ENCODE data around the gene C12orf75. TPM values are rescaled to one million over a fixed set of nuclear protein-coding genes. Genes with fewer than 3 reads are reported as not detected.

The C12orf75 gene
- total and polyA plus RNA-seq, 2 donors (not counting 3 experiments of a cell fraction or from before 2014, with no cell fraction given): 23.6 to 60.7 TPM

DNA sequence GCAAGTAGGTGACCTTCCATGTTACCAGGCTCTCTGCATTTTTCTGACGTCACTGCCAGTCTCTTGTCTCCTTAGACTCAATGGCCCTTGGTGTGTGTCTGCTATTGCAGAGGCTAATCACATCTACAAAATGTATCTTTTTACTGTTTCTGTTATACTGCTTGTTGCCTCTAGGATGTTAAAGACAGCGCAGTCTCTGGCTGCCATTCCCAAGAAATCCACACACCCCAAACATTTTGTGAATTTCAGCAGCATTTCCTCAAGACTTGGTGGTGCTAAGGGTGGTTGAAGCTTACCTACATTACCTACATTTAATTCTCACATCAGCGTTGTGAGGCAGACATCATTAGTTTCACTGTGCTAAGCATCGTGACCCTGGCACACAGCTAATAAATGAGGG, 87.2 kb downstream of the C12orf75 start:
- Histone ChIP-seq H3K27me3 (ENCODE audit: control insufficient read depth in 2 of 2, insufficient read depth in 2 of 2, low read length in 2 of 2) (peaks cover 0 to 2% of the 10 kb centered on the region in 2 experiments), H4K20me1 (replicated peaks; ENCODE audit: control insufficient read depth, extremely low read depth, insufficient read depth, low read length) (no peaks in the 10 kb centered on the region), H3K9ac (replicated peaks; ENCODE audit: extremely low read depth, insufficient read depth, low read length) (no peak overlapping the region), H3K4me2 (ENCODE audit: insufficient read depth, low read length) (no peak overlapping the region), H3K27ac (ENCODE audit: insufficient read depth, low read depth, low read length) (no peak overlapping the region), H3K36me3 (ENCODE audit: control insufficient read depth in 2 of 2, extremely low read depth in 1 of 2, insufficient read depth in 2 of 2, low read length in 2 of 2) (no peaks in the 10 kb centered on the region), H3K4me1 (ENCODE audit: control insufficient read depth, extremely low read depth, insufficient read depth, low read length) (peaks cover 3% of the 10 kb centered on the region), H3K9me1 (replicated peaks; ENCODE audit: control insufficient read depth, extremely low read depth, insufficient read depth, low read length) (no peaks in the 10 kb centered on the region), H3K79me2 (ENCODE audit: control insufficient read depth, insufficient read depth, low read length) (no peaks in the 10 kb centered on the region), H3K9me3 (replicated peaks; ENCODE audit: control insufficient read depth, insufficient read depth, low read length) (no peaks in the 10 kb centered on the region), H2AFZ (ENCODE audit: low read depth, low read length) (no peak overlapping the region), H3K4me3 (replicated peaks in 1 of 3; ENCODE audit: insufficient read depth in 1 of 3, low read depth in 1 of 3, low read length in 3 of 3) (no peak overlapping the region)
- CTCF ChIA-PET: interaction anchor here (1.2 to 4.0 kb wide), 2 partner anchors 53 to 807 kb away, joined by 3 to 47 read pairs; no protein-coding TSS in a partner anchor
- no peak for FAIRE-seq
- DNase-seq (ENCODE audit: low read depth, low spot score): no peak
- dilution Hi-C loops (cut with MboI; ENCODE audit: extremely low pct_ligation_motif_present, low sequenced_read_pairs) (no loop called here), intact Hi-C loops (cut with micrococcal nuclease) (no loop called here)
- BruUV-seq (replicated peaks): no TSS peak
- TF ChIP-seq POLR2A (IDR thresholded peaks at IDR 0.05; ENCODE audit: low read depth, low read length): no peak
- no peak for TF ChIP-seq GATA2 (IDR thresholded peaks at IDR 0.05; ENCODE audit: insufficient read depth, insufficient read length, low read depth, low read length)
- no peak for TF ChIP-seq MAX (IDR thresholded peaks at IDR 0.05; ENCODE audit: insufficient read depth, insufficient read length)
- TF ChIP-seq EZH2 (IDR thresholded peaks at IDR 0.05; ENCODE audit: borderline replicate concordance, low read depth, low read length, severe bottlenecking): no peak
- TF ChIP-seq JUN (IDR thresholded peaks at IDR 0.05; ENCODE audit: borderline replicate concordance, insufficient read depth, insufficient read length, low read depth): no peak
- POLR2A ChIA-PET: no interaction called here

GRCh38 chr12:105418229-105418628, 87.7 kb downstream of the C12orf75 start:
- no peaks in the 10 kb centered on the region for H3K9me3 ChIP-seq (replicated peaks; ENCODE audit: control insufficient read depth, insufficient read depth, low read length)
- no peaks in the 10 kb centered on the region for H4K20me1 ChIP-seq (replicated peaks; ENCODE audit: control insufficient read depth, extremely low read depth, insufficient read depth, low read length)
- ChIA-PET POLR2A (no interaction called here), CTCF (interaction anchor here (1.1 to 4.0 kb wide), 4 partner anchors 8 to 806 kb away, joined by 3 to 47 read pairs (median 4); no protein-coding TSS in a partner anchor)
- H3K36me3 ChIP-seq (ENCODE audit: control insufficient read depth in 2 of 2, extremely low read depth in 1 of 2, insufficient read depth in 2 of 2, low read length in 2 of 2): no peaks in the 10 kb centered on the region
- intact Hi-C loops (cut with micrococcal nuclease) (no loop called here), dilution Hi-C loops (cut with MboI; ENCODE audit: extremely low pct_ligation_motif_present, low sequenced_read_pairs) (no loop called here)
- BruUV-seq (replicated peaks): no TSS peak
- H3K27me3 ChIP-seq (ENCODE audit: control insufficient read depth in 2 of 2, insufficient read depth in 2 of 2, low read length in 2 of 2): peaks cover 0 to 2% of the 10 kb centered on the region in 2 experiments
- no peak overlapping the region for H3K27ac ChIP-seq (ENCODE audit: insufficient read depth, low read depth, low read length)
- no peak for FAIRE-seq
- no peak for TF ChIP-seq POLR2A (IDR thresholded peaks at IDR 0.05; ENCODE audit: low read depth, low read length)
- TF ChIP-seq MYC (IDR thresholded peaks at IDR 0.05; ENCODE audit: low read depth, low read length): no peak
- TF ChIP-seq JUN (IDR thresholded peaks at IDR 0.05; ENCODE audit: borderline replicate concordance, insufficient read depth, insufficient read length, low read depth): no peak
- no peak for TF ChIP-seq GATA2 (IDR thresholded peaks at IDR 0.05; ENCODE audit: insufficient read depth, insufficient read length, low read depth, low read length)
- TF ChIP-seq MAX (IDR thresholded peaks at IDR 0.05; ENCODE audit: insufficient read depth, insufficient read length): no peak
- TF ChIP-seq, protein P1, sequence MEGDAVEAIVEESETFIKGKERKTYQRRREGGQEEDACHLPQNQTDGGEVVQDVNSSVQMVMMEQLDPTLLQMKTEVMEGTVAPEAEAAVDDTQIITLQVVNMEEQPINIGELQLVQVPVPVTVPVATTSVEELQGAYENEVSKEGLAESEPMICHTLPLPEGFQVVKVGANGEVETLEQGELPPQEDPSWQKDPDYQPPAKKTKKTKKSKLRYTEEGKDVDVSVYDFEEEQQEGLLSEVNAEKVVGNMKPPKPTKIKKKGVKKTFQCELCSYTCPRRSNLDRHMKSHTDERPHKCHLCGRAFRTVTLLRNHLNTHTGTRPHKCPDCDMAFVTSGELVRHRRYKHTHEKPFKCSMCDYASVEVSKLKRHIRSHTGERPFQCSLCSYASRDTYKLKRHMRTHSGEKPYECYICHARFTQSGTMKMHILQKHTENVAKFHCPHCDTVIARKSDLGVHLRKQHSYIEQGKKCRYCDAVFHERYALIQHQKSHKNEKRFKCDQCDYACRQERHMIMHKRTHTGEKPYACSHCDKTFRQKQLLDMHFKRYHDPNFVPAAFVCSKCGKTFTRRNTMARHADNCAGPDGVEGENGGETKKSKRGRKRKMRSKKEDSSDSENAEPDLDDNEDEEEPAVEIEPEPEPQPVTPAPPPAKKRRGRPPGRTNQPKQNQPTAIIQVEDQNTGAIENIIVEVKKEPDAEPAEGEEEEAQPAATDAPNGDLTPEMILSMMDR (IDR thresholded peaks at IDR 0.05; ENCODE audit: extremely low read depth in 1 of 2, insufficient read depth in 1 of 2, low read depth in 1 of 2, low read length in 2 of 2): no peak
- no peak for TF ChIP-seq EZH2 (IDR thresholded peaks at IDR 0.05; ENCODE audit: borderline replicate concordance, low read depth, low read length, severe bottlenecking)
- TF ChIP-seq POLR2AphosphoS5 (IDR thresholded peaks at IDR 0.05; ENCODE audit: insufficient read depth, low read depth, low read length): no peak
- no peak for TF ChIP-seq FOS (IDR thresholded peaks at IDR 0.05; ENCODE audit: borderline replicate concordance, insufficient read depth, low read length)
- no peak for DNase-seq (ENCODE audit: low read depth, low spot score)
- no peak overlapping the region for H3K4me2 ChIP-seq (ENCODE audit: insufficient read depth, low read length)
- H3K4me1 ChIP-seq (ENCODE audit: control insufficient read depth, extremely low read depth, insufficient read depth, low read length): peaks cover 4% of the 10 kb centered on the region
- no peaks in the 10 kb centered on the region for H3K79me2 ChIP-seq (ENCODE audit: control insufficient read depth, insufficient read depth, low read length)
- no peak overlapping the region for H3K4me3 ChIP-seq (replicated peaks in 1 of 3; ENCODE audit: insufficient read depth in 1 of 3, low read depth in 1 of 3, low read length in 3 of 3)
- H2AFZ ChIP-seq (ENCODE audit: low read depth, low read length): no peak overlapping the region
- H3K9ac ChIP-seq (replicated peaks; ENCODE audit: extremely low read depth, insufficient read depth, low read length): no peak overlapping the region
- no peaks in the 10 kb centered on the region for H3K9me1 ChIP-seq (replicated peaks; ENCODE audit: control insufficient read depth, extremely low read depth, insufficient read depth, low read length)
